Right lobe of liver (tissue), 6 donors: ENCODE data around the gene ZC3H12C. TPM values are rescaled to one million over a fixed set of nuclear protein-coding genes. Genes with fewer than 3 reads are reported as not detected.

Source experiments
- ATAC-seq, 4 donors: fragments of 200-7000 bp; cut with Tn5 transposase; one replicate each; pipeline ENCODE4 v1.9.1; 2020; ENCODE audit warnings: mild to moderate bottlenecking in 4 of 4, moderate library complexity in 4 of 4
- DNase-seq, 3 donors: peaks; one replicate each; pipeline ENCODE4 v3.0.0-alpha.2; 2020
- H3K27ac ChIP-seq, 3 donors: fragments of 200-600 bp; one replicate each; pipeline ENCODE4 v1.8.0; 2022
- H3K27me3 ChIP-seq, 2 donors: fragments of 200-600 bp; one replicate each; pipeline ENCODE4 v1.8.0; 2022
- H3K36me3 ChIP-seq, 4 donors: fragments of 200-600 bp; sonication (generic) in 1 of 4; one replicate each; pipeline versions ENCODE4 v1.5.1 to v1.8.0; 2017 to 2022; ENCODE audit warnings: control low read depth in 1 of 4
- H3K4me1 ChIP-seq, 4 donors: fragments of 200-600 bp; sonication (generic) in 1 of 4; one replicate each; pipeline versions ENCODE4 v1.5.1 to v1.8.0; 2017 to 2022; ENCODE audit warnings: control low read depth in 1 of 4
- H3K4me3 ChIP-seq, 3 donors: fragments of 200-600 bp; one replicate each; pipeline ENCODE4 v1.8.0; 2022
- H3K9me3 ChIP-seq, 4 donors: fragments of 200-600 bp; sonication (generic) in 1 of 4; one replicate each; pipeline versions ENCODE4 v1.5.1 to v1.8.0; 2017 to 2022; ENCODE audit warnings: control low read depth in 1 of 4
- CTCF ChIP-seq, 4 donors: fragments of 200-600 bp in 3 of 4; fragments of 450-650 bp in 1 of 4; IDR thresholded peaks; one replicate each; pipeline versions ENCODE4 v1.5.1 to v1.8.0; 2016 to 2022; ENCODE audit warnings: antibody characterized with exemption in 4 of 4, mild to moderate bottlenecking in 2 of 4
- POLR2A ChIP-seq: fragments of 450-650 bp; IDR thresholded peaks from one replicate; pipeline ENCODE4 v1.6.1; 2017; ENCODE audit warnings: antibody characterized with exemption, mild to moderate bottlenecking
- WGBS: methylation state at CpG from one replicate; pipeline ENCODE4 v1.1.6; 2018; ENCODE audit warnings: low coverage, low lambda C conversion rate; ENCODE audit not compliant: insufficient coverage; ENCODE audit errors: missing lambda C conversion rate; 5-methylcytosine and 5-hydroxymethylcytosine counted together
- intact Hi-C, 2 donors: fragments of 100-400 bp; cut with DNase I; formaldehyde crosslinking; loops; one replicate each; pipeline versions ENCODE4 v1.11.2 to v1.14.1; 2022
- total RNA-seq, 6 experiments: library from RNA; depleted of rRNA in 2 of 6; stranded (reverse); fragments of >200 nt in 2 of 6; fragmentation: NEBNext Ultra II Directional in 3 of 6; extraction: Animal tissue kit (Norgen Biotek cat#: 25700) in 3 of 6; gene quantifications; one replicate each; pipeline versions ENCODE4 v1.1.0 to v1.2.4, GENCODE V29; 2016 to 2023
- donor health status: DM: no; HTN: yes; CAD: no.
- donor health status: DM: no; HTN: no; CAD: no.
- donor health status: DM: no; HTN: no; CAD: no.
- donor health status: DM: no; HTN: yes; CAD: no.
- donor health status: DM: no; HTN: yes; CAD: no.

ZC3H12C gene
- total RNA-seq, 6 experiments from 2014 or later = 4.0 to 7.9 (median 4.8) TPM

- peaks cover 0 to 24% (median 5%) of the 10 kb centered on the region in 4 donors for H3K36me3 ChIP-seq
- ATAC-seq = no peak
- H3K4me3 ChIP-seq = no peak overlapping the region
- peaks cover 0 to 11% (median 5%) of the 10 kb centered on the region in 4 donors for H3K4me1 ChIP-seq
- intact Hi-C loops = no loop called here
- no peak for DNase-seq
- WGBS = 90% methylated on average over 3 of the region's 3 CpGs
- TF ChIP-seq CTCF (IDR thresholded peaks at IDR 0.05) (no peak), POLR2A (no peak)
- no peaks in the 10 kb centered on the region for H3K27me3 ChIP-seq
- H3K27ac ChIP-seq = no peak overlapping the region
- no peaks in the 10 kb centered on the region for H3K9me3 ChIP-seq
Observed at GRCh38 chr11:110160016-110160415, 66.8 kb downstream of the ZC3H12C start.

GRCh38 chr11:110160437-110160836, 67.2 kb downstream of the ZC3H12C start:
- intact Hi-C loops = no loop called here
- ATAC-seq (no peak), DNase-seq (no peak)
- TF ChIP-seq POLR2A = no peak
- no peak for TF ChIP-seq CTCF (IDR thresholded peaks at IDR 0.05)
- Histone ChIP-seq H3K36me3 (peaks cover 0 to 28% (median 5%) of the 10 kb centered on the region in 4 donors), H3K27ac (no peak overlapping the region), H3K4me3 (no peak overlapping the region), H3K27me3 (no peaks in the 10 kb centered on the region), H3K4me1 (peaks cover 0 to 10% (median 5%) of the 10 kb centered on the region in 4 donors), H3K9me3 (no peaks in the 10 kb centered on the region)
- 61% methylated on average over 2 of the region's 2 CpGs for WGBS

- intact Hi-C loops = no loop called here
- TF ChIP-seq CTCF (IDR thresholded peaks at IDR 0.05) (no peak), POLR2A (no peak)
- peaks cover 0 to 30% (median 5%) of the 10 kb centered on the region in 4 donors for H3K36me3 ChIP-seq
- 96% methylated on average over 9 of the region's 9 CpGs for WGBS
- H3K27me3 ChIP-seq = no peaks in the 10 kb centered on the region
- ATAC-seq = no peak
- no peak overlapping the region for H3K27ac ChIP-seq
- H3K9me3 ChIP-seq = no peaks in the 10 kb centered on the region
- peaks cover 0 to 10% (median 3%) of the 10 kb centered on the region in 4 donors for H3K4me1 ChIP-seq
- DNase-seq = no peak
- no peak overlapping the region for H3K4me3 ChIP-seq
Observed at GRCh38 chr11:110161061-110161460, 67.9 kb downstream of the ZC3H12C start.

- peaks cover 0 to 30% (median 5%) of the 10 kb centered on the region in 4 donors for H3K36me3 ChIP-seq
- peaks cover 0 to 10% (median 3%) of the 10 kb centered on the region in 4 donors for H3K4me1 ChIP-seq
- H3K4me3 ChIP-seq = no peak overlapping the region
- intact Hi-C loops = no loop called here
- DNase-seq (no peak), ATAC-seq (no peak)
- no peaks in the 10 kb centered on the region for H3K27me3 ChIP-seq
- H3K9me3 ChIP-seq = no peaks in the 10 kb centered on the region
- no peak overlapping the region for H3K27ac ChIP-seq
- TF ChIP-seq CTCF (IDR thresholded peaks at IDR 0.05) (no peak), POLR2A (no peak)
Observed at GRCh38 chr11:110162216-110162615, 69.0 kb downstream of the ZC3H12C start.
